Suppressor macrophage (primary cell): ENCODE measurements around the gene XDH.
A peak's percentile ranks its signal among the peaks of the same experiment; 100 is the strongest.

Experiments used
- DNase-seq, 4 experiments: peaks; one replicate each; pipeline ENCODE4 v3.0.0-alpha.2; 2020 to 2022
- total RNA-seq, 17 experiments: gene quantifications; one replicate each; lab custom pipeline; 2026; ENCODE audit warnings: mixed read lengths in 6 of 17, inconsistent platforms in 3 of 17; lab: John Stamatoyannopoulos, UW

The XDH gene
- 0 to 6.2 (median 0.05) reads per million in 17 experiments for total RNA-seq

DNA sequence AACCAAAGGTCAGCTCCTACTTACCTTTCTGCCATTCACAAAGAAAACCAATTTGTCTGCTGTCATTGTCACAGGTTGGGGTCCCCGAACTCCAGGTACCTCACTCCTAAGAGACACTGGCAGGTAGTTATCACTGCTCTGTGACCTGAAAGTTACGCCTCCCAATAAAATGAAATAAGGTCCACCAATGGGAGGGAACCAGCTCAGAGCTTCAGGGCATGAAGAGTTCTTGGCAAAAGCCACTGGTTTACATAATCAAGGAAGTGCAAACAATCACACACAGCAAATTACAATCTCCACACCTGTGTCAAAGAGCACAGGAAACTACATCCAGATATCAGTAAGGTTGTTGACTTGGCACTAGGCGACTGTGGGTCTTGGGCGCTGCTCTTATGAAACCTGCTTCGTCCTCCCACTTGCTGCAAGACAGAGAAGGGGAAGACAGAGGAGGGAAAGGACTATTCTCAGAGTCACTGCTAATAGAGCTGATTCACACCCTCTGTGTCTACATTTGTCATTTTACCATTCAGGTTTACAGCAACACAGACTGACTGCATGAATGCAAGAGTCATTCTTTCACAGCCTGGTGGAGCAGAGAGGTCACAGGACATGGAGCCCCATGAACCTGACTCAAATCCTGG lies at the start of gene XDH:
TSS of gene XDH (minus strand) at position 142 of the 641 bp plus-strand sequence. CDS start at position 66, 76 bp downstream.
- peak; percentile 1 to 46 (median 30) for DNase-seq

- DNase-seq: no peak
Observed at GRCh38 chr2:31457651-31458050, 43.1 kb upstream of the XDH start.

- DNase-seq: no peak
Observed at GRCh38 chr2:31446848-31447247, 32.3 kb upstream of the XDH start.

DNA sequence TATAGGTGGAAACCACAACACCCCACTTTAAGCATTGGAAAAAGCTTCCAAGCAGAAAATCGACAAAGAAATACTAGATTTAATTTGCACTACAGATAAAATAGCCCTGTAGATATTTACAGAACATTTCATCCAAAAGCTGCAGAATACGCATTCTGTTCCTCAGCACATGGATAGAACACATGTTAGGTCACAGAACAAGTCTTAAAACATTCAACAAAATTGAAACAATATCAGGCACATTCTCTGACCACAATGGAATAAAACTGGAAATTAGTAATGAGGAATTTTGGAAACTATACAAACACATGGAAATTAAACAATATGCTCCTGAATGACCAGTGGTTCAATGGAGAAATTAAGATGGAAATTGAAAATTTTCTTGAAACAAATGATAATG lies 27.8 kb upstream of the XDH start:
- DNase-seq: no peak

DNA sequence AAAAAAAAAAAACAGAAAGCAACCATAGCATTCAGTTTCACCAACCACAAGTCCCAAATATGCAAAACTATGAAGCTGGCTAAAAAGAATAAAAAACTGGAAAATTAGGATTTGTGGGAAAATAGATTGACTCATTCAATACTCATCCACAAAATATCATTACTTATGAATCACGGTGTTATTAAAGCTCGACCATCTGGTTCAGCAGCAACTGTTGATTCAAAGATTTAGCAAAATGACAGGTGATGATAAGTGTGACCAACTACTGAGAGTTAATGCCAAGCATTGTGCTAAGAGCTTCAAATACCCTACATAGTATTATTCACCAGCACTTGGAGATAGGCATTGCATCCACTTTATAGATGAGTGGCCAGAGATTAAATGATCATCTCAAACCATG lies 26.2 kb upstream of the XDH start:
- no peak for DNase-seq

DNA sequence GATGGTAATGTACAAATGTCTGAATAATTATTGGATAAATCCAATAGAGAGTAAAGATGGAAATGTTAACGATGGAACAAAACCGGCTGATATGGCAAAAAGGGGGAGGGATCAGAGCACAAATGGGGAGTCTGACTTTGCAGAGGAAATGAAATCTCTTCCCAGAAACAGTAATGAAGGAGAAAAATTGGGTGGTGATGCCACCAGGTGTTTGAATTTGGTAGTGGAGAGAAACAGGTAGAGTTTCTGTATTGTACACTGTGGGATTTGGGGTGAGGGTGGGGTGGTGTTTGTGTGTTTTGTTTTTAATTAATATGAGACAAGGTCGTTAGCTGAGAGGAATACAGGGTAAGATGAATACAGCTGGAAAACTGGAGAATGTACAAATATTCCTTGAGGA lies 20.4 kb upstream of the XDH start:
- peak in 1 of 4 experiments; percentile 5 for DNase-seq

DNA sequence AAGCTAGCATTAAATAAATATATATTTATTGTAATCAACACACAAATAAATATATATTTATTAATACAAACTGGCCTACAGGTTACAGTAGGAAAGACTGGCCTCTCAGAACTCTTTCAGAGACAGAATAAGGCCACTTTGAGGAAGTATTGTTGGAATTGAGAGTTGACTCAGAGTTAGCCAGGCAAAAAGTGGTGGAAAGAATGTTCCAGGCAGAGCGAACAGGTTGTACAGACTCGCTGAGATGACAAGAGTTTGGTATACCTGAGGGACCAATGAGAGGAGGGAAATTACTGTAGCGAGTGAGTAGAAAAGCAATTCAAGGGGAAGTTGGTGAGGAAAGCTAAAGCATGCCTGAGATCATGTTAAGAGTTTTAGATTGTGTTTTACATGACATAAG lies 19.0 kb upstream of the XDH start:
- DNase-seq: no peak

GRCh38 chr2:31430439-31431165 lies 16.1 kb upstream of the XDH start:
- DNase-seq: no peak

DNA sequence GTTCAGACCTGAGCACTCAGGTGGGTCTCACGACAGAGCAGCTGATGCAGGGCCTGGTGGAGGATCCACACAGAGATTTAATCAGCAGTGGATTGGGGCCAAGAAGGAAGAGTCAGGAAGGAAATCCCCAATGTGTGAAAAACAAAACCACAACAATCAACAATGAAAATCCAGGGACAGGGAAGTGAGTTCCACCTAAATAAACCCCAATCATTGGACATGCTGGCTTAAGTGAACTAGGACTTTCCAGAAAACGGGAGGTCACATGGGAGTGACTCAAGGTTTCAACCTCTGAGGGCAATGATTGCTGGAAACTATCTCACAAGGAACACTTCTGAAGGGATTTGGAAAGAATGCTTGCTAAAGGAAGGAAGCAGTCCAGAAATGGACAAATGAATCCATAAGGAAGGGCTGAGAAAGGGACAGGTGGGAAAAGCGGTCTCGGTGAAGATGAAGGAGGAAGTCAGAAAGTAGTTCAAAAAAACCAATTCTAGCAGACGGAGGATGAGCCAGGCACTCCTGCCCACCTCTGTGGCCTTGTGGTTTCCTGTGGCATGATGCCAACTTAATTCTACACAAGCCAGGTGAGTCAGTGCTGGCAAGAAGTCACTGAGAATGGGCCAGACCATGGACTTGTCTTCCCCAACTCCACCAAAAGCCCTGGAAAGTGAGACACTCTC lies 15.4 kb upstream of the XDH start:
- DNase-seq: no peak

GRCh38 chr2:31429040-31429439 lies 14.5 kb upstream of the XDH start:
- no peak for DNase-seq

DNA sequence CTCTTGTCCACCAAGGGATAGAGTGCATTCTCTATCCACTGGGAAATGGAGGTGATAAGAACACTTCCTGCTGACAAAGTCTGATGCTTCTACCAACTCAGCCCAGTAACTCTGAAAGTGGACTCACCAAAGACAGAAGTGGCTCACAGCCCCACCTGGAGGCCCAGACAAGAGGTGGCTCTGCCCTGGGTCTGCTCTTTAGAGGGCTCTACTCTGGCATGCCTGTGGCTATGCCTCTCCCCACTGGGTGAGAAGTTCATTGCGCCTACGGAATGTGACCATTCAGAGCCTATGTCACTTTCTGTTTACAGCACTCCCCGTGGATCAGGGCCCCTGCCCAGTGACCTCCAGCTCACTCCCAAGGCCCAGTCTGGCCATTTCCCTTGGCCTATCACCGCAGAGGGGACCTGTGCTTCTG lies 13.5 kb upstream of the XDH start:
- DNase-seq: peak in 1 of 4 experiments; percentile 5

- DNase-seq: no peak
Observed at GRCh38 chr2:31426096-31426495, 11.6 kb upstream of the XDH start.

DNA sequence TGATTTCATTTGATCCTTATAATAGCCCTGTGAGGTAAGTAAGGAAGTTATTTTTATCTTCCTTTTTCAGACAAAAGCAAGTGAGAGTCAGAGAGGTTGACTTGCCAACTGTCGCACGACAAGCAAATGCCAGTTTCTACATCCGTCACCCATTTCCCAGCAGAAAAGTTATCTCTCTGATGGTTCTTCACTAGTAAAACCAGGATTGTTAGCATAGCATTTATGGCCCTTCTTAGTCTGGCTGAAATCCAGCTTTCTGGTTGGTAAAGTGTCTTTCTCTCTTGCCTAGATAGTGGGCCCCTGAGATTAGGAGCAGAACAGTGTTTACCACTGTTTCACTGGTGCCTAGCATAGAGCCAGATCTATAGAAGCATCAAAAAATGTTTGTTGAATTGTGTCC lies 7.1 kb upstream of the XDH start:
- no peak for DNase-seq

DNA sequence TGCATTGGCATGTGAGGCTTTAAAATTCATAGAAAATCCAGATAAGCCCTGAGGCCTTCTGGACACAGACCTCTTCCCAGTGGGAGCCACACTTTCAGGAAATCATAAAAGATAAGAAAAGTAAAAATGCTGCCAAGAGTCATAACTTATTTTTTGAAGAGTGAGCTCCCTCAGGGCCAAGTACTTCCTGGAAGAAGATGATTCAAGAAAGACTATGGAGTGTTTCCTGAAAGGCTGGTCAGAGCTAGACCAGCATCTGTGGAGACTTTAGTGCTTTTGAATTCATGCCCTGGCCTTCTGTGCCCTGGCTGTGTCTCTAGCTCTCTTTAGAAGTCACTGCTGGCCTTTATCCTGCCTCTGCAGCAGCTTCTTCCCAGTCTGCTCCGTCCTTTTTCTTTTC lies 6.4 kb upstream of the XDH start:
- no peak for DNase-seq

DNA sequence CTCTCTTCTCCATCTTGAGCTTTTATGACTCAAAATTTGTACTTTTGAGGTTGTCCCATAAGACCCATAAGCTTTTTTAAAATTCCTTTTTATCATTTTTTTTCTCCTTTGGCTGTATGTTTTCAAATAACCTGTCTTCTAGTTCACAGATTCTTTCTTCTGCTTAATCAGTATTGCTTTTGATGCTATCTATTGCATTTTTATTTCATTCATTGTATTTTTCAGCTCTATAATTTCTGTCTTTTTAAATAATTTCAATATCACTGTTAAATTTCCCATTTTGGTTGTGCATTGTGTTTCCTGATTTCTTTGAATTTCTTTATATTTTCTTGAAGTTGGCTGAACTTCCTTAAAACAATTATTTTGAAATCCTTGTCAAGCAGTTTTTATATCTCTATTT lies 4.8 kb upstream of the XDH start:
- DNase-seq: no peak

GRCh38 chr2:31415421-31415820 lies 879 bp upstream of the XDH start:
- no peak for DNase-seq

- DNase-seq: no peak
Observed at GRCh38 chr2:31413862-31414550, 536 bp downstream of the XDH start.

- no peak for DNase-seq
Observed at GRCh38 chr2:31413025-31413424, 1.5 kb downstream of the XDH start.

- DNase-seq: no peak
Observed at GRCh38 chr2:31411771-31412170, 2.8 kb downstream of the XDH start.

DNA sequence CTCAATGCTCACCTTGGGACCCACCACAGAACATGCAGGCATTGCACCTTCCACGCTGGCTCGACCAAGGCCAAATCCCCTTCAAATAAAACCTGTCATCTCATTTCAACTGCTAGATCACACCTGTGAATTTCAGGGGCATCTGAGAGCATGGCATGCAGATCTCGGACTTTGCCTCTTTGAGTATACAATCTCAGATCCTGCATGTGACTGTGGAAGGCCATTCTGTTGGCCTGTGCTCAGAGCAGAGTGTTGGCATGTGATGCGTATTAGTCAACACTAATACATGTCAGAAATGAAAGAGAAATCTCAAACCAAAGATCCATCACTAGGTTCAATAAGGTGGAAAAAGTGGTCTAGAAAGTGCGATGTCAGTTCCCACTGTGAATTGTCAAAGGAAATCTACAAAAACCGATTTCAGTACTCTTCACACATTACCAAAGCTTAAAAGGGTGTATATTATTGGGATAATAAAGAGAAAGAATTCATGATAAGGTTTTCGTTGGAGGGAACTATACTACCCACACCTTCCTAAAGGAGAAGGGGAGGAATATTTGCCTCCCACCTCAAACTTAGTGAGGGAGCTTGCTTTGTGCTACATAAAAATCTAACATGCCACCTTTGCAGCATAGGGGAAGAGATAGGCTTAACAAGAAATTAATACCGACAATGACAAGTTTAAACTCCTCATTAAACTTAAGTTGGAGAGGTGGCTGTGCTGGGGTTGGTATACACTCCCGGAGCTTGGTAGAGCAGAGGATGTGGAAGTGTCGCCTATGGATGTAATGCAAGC lies 7.8 kb downstream of the XDH start:
- no peak for DNase-seq

DNA sequence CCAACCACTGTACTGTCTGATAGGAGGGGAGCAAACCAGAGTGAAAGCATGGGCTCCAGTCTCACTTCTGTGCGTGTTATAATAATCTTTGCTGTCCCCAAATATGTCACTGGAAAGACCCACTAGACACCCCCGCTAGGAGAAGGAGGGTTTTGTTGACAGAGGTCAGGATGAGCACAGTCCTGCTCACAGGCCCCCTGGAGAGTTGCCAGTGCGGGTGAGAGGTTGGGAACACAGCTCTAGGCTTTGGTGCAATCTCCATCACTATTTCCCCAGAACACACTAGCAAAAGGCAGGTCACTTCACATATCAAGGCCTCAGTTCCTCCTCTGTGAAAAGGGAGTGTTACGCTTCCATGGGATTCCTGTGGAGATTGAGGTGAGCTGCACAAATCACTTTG lies 9.7 kb downstream of the XDH start:
- no peak for DNase-seq

DNA sequence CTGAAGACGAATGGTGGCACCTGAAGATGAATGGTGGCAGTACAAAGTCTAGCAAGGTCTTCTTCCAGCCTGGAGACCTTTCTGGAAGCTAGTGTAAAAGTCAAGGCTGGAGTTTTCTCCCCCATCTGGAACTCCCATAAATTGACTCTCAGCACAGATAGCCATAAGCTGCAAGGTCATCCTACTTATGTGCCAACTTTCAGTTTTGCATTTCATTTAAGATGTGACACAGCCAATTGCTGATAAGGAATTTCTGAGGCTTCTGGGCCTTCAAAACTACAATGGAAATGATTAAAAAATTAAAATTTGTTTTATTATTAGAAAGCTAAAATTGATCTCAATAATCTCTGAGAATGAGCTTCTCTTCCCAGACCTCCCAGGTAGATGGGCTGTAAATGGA lies 10.2 kb downstream of the XDH start:
- DNase-seq: no peak
